NCI-H1105 treated with DMSO at 0.1 percent for 48 hours (cell line): ENCODE results near the gene USP47.

Experiments
- DNase-seq: peaks from one replicate; lab custom pipeline; 2025; lab: John Stamatoyannopoulos, UW

The USP47 gene

GRCh38 chr11:11967669-11968510 is 126.1 kb downstream of the USP47 start:
- no peak for DNase-seq

- DNase-seq: no peak
Observed at GRCh38 chr11:11968511-11969280, 126.9 kb downstream of the USP47 start.

- no peak for DNase-seq
Observed at GRCh38 chr11:11969380-11970215, 127.8 kb downstream of the USP47 start.

GRCh38 chr11:11970556-11970955 is 128.8 kb downstream of the USP47 start:
- DNase-seq: no peak

- DNase-seq: no peak
Observed at GRCh38 chr11:11971906-11972547, 130.3 kb downstream of the USP47 start.

- DNase-seq: no peak
Observed at GRCh38 chr11:11972730-11973341, 131.1 kb downstream of the USP47 start.

- no peak for DNase-seq
Observed at GRCh38 chr11:11973361-11973800, 131.6 kb downstream of the USP47 start.

GRCh38 chr11:11973866-11974265 is 132.1 kb downstream of the USP47 start:
- no peak for DNase-seq

- no peak for DNase-seq
Observed at GRCh38 chr11:11975201-11976092, 133.7 kb downstream of the USP47 start.

GRCh38 chr11:11976481-11977127 is 134.8 kb downstream of the USP47 start:
- no peak for DNase-seq

GRCh38 chr11:11977206-11977938 is 135.6 kb downstream of the USP47 start:
- no peak for DNase-seq

GRCh38 chr11:11978098-11978637 is 136.4 kb downstream of the USP47 start:
- no peak for DNase-seq

- DNase-seq: no peak
Observed at GRCh38 chr11:11978792-11979487, 137.2 kb downstream of the USP47 start.

- no peak for DNase-seq
Observed at GRCh38 chr11:11979488-11980117, 137.8 kb downstream of the USP47 start.

- no peak for DNase-seq
Observed at GRCh38 chr11:11980200-11980599, 138.4 kb downstream of the USP47 start.

- no peak for DNase-seq
Observed at GRCh38 chr11:11980841-11981308, 139.1 kb downstream of the USP47 start.

- DNase-seq: no peak
Observed at GRCh38 chr11:11981364-11981763, 139.6 kb downstream of the USP47 start.
